Trophoblast cell (in vitro differentiated cells and primary cell): Measurements from ENCODE around the gene ANO2.
A peak's percentile ranks its signal among the peaks of the same experiment; 100 is the strongest.

Source experiments
- DNase-seq, 2 donors: peaks; one replicate each; pipeline ENCODE4 v3.0.0-alpha.2; 2016
- H2AFZ ChIP-seq: 2 replicates; pipeline ENCODE4 v1.6.1; 2013; ENCODE audit warnings: low read length, moderate library complexity, mild to moderate bottlenecking; ENCODE audit not compliant: insufficient read depth, poor library complexity
- H2AK5ac ChIP-seq: 2 replicates; pipeline ENCODE4 v1.6.1; 2013; ENCODE audit warnings: mild to moderate bottlenecking, low read length
- H2BK120ac ChIP-seq: 2 replicates; pipeline ENCODE4 v1.6.1; 2013; ENCODE audit warnings: low read length, mild to moderate bottlenecking, moderate library complexity; ENCODE audit not compliant: insufficient read depth, poor library complexity
- H2BK12ac ChIP-seq: 2 replicates; pipeline ENCODE4 v1.6.1; 2013; ENCODE audit warnings: mild to moderate bottlenecking, low read length, moderate library complexity
- H2BK5ac ChIP-seq: 2 replicates; pipeline ENCODE4 v1.6.1; 2013; ENCODE audit warnings: low read length, low read depth, moderate library complexity, mild to moderate bottlenecking; ENCODE audit not compliant: poor library complexity
- H3K14ac ChIP-seq: 2 replicates; pipeline ENCODE4 v1.6.1; 2013; ENCODE audit warnings: mild to moderate bottlenecking, low read length
- H3K18ac ChIP-seq: 2 replicates; pipeline ENCODE4 v1.6.1; 2013; ENCODE audit warnings: mild to moderate bottlenecking, low read length
- H3K23ac ChIP-seq: 2 replicates; pipeline ENCODE4 v1.6.1; 2013; ENCODE audit warnings: low read length
- H3K27ac ChIP-seq: 2 replicates; pipeline ENCODE4 v1.5.1; 2013; ENCODE audit warnings: low read depth, mild to moderate bottlenecking, inconsistent platforms, low read length, moderate library complexity
- H3K27me3 ChIP-seq: 2 replicates; pipeline ENCODE4 v1.6.1; 2013; ENCODE audit warnings: inconsistent platforms, mild to moderate bottlenecking, low read length, moderate library complexity; ENCODE audit not compliant: insufficient read depth
- H3K36me3 ChIP-seq, 2 experiments: 1 replicate in 1 of 2; 2 replicates in 1 of 2; pipeline ENCODE4 v1.6.1; 2013; ENCODE audit warnings: low read length in 2 of 2, mild to moderate bottlenecking in 2 of 2, moderate library complexity in 1 of 2; ENCODE audit not compliant: insufficient read depth in 2 of 2, control insufficient read depth in 1 of 2
- H3K4ac ChIP-seq: 2 replicates; pipeline ENCODE4 v1.6.1; 2013; ENCODE audit warnings: low read depth, mild to moderate bottlenecking, low read length, moderate library complexity
- H3K4me1 ChIP-seq, 2 experiments: 1 replicate in 1 of 2; 2 replicates in 1 of 2; pipeline ENCODE4 v1.6.1; 2013; ENCODE audit warnings: low read length in 2 of 2, mild to moderate bottlenecking in 2 of 2, moderate library complexity in 1 of 2; ENCODE audit not compliant: insufficient read depth in 2 of 2, control insufficient read depth in 1 of 2
- H3K4me2 ChIP-seq: 2 replicates; pipeline ENCODE4 v1.6.1; 2013; ENCODE audit warnings: inconsistent platforms, mild to moderate bottlenecking, low read length, moderate library complexity
- H3K4me3 ChIP-seq: 2 replicates; pipeline ENCODE4 v1.5.1; 2013; ENCODE audit warnings: mild to moderate bottlenecking, low read depth, low read length, inconsistent platforms
- H3K79me1 ChIP-seq: one replicate; pipeline ENCODE4 v1.6.1; 2013; ENCODE audit warnings: low read length
- H3K79me2 ChIP-seq: 2 replicates; pipeline ENCODE4 v1.6.1; 2013; ENCODE audit warnings: low read length, mild to moderate bottlenecking; ENCODE audit not compliant: control insufficient read depth, insufficient read depth, poor library complexity
- H3K9ac ChIP-seq: 2 replicates; pipeline ENCODE4 v1.6.1; 2013; ENCODE audit warnings: mild to moderate bottlenecking, low read length
- H3K9me3 ChIP-seq: 2 replicates; pipeline ENCODE4 v1.6.1; 2013; ENCODE audit warnings: low read depth, mild to moderate bottlenecking, control low read depth, inconsistent platforms, low read length; ENCODE audit not compliant: insufficient read depth
- H4K12ac ChIP-seq: 2 replicates; pipeline ENCODE4 v1.6.1; 2013; ENCODE audit warnings: low read depth, mild to moderate bottlenecking, low read length, moderate library complexity
- H4K8ac ChIP-seq: 2 replicates; pipeline ENCODE4 v1.6.1; 2013; ENCODE audit warnings: low read depth, mild to moderate bottlenecking, low read length, moderate library complexity
- H4K91ac ChIP-seq: one replicate; pipeline ENCODE4 v1.6.1; 2013; ENCODE audit warnings: low read depth, mild to moderate bottlenecking, low read length, moderate library complexity
- WGBS: extraction: QIAGEN DNeasy Blood & Tissue Kit; methylation state at CpG from one replicate; pipeline ENCODE4 v1.1.7; 2013; ENCODE audit warnings: missing lambda C conversion rate; ENCODE audit not compliant: insufficient read length, insufficient coverage; ENCODE audit errors: extremely low coverage; 5-methylcytosine and 5-hydroxymethylcytosine counted together

Gene ANO2

DNA sequence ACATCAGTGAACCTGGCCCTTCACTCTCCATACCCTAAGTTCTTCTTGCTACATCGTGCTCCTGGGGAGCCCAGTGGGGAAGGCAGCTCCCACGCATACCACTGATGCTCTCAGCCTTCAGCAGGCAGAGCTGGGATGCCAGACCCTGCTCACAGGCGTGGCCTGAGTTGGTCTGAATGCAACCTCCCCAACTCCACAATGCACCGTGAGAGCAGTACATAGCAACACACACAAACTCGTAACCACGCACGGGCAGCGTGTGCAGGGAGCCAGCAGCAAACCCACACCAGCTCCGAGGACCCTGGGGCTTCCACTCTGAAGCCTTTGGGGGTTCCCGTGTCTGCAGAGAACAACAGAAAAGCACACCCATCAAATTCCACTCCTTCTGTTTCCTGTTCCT lies 37.3 kb downstream of the ANO2 start:
- Histone ChIP-seq H3K4me1 (no peaks in the 10 kb centered on the region), H2BK5ac (no peak overlapping the region), H3K36me3 (no peaks in the 10 kb centered on the region), H2AK5ac (no peak overlapping the region), H3K79me2 (no peaks in the 10 kb centered on the region), H3K79me1 (no peaks in the 10 kb centered on the region), H4K91ac (no peak overlapping the region), H2BK12ac (no peak overlapping the region), H3K18ac (no peak overlapping the region), H3K4me3 (no peak overlapping the region), H3K4me2 (no peak overlapping the region), H3K27ac (no peak overlapping the region), H4K12ac (no peak overlapping the region), H3K4ac (no peak overlapping the region), H2BK120ac (no peak overlapping the region), H2AFZ (no peak overlapping the region), H3K9ac (no peak overlapping the region), H3K23ac (no peak overlapping the region), H4K8ac (no peak overlapping the region), H3K27me3 (no peaks in the 10 kb centered on the region), H3K9me3 (no peaks in the 10 kb centered on the region), H3K14ac (no peak overlapping the region)
- no CpG with 5 or more reads among the region's 10 CpGs for WGBS
- DNase-seq = no peak

GRCh38 chr12:5905757-5906156 lies 39.3 kb downstream of the ANO2 start:
- Histone ChIP-seq H3K79me1 (no peaks in the 10 kb centered on the region), H3K14ac (no peak overlapping the region), H2BK120ac (no peak overlapping the region), H3K4me3 (no peak overlapping the region), H3K9ac (no peak overlapping the region), H2AFZ (no peak overlapping the region), H3K79me2 (no peaks in the 10 kb centered on the region), H3K4ac (no peak overlapping the region), H3K23ac (no peak overlapping the region), H3K9me3 (no peaks in the 10 kb centered on the region), H3K4me2 (no peak overlapping the region), H3K27me3 (no peaks in the 10 kb centered on the region), H3K36me3 (no peaks in the 10 kb centered on the region), H3K4me1 (no peaks in the 10 kb centered on the region), H4K12ac (no peak overlapping the region), H2BK5ac (no peak overlapping the region), H3K27ac (no peak overlapping the region), H4K91ac (no peak overlapping the region), H2BK12ac (no peak overlapping the region), H4K8ac (no peak overlapping the region), H2AK5ac (no peak overlapping the region), H3K18ac (no peak overlapping the region)
- DNase-seq = no peak
- no CpG with 5 or more reads among the region's 4 CpGs for WGBS

DNA sequence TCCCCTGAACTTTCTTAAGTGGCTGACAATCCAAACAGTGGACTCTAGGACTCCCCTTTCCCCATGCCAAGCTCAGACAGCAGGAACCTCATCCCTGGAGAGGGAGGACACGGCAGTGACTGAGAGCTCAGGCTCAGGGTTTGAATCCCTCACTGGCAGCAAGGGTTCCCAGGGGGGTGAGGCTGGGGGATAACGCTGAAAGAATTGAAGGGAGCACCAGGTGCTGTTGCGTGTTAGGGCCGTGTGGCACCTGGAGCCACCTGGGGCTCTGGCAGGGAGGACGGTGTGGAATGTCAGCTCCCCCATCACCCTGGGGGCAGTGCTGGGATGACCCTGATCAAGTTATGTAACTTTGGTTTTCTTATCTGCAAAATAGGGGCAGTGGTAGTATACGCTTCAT lies 40.1 kb downstream of the ANO2 start:
- H3K9me3 ChIP-seq = no peaks in the 10 kb centered on the region
- no peak overlapping the region for H2BK5ac ChIP-seq
- H3K18ac ChIP-seq = no peak overlapping the region
- H3K79me2 ChIP-seq = no peaks in the 10 kb centered on the region
- no peaks in the 10 kb centered on the region for H3K27me3 ChIP-seq
- no peak overlapping the region for H3K4me2 ChIP-seq
- H2BK12ac ChIP-seq = no peak overlapping the region
- no peak overlapping the region for H3K27ac ChIP-seq
- H3K9ac ChIP-seq = no peak overlapping the region
- H3K79me1 ChIP-seq = no peaks in the 10 kb centered on the region
- no peak overlapping the region for H4K12ac ChIP-seq
- H2BK120ac ChIP-seq = no peak overlapping the region
- no CpG with 5 or more reads among the region's 6 CpGs for WGBS
- H3K4ac ChIP-seq = no peak overlapping the region
- no peak overlapping the region for H4K8ac ChIP-seq
- H3K14ac ChIP-seq = no peak overlapping the region
- no peak overlapping the region for H2AFZ ChIP-seq
- H2AK5ac ChIP-seq = no peak overlapping the region
- no peak overlapping the region for H3K23ac ChIP-seq
- H3K4me1 ChIP-seq = no peaks in the 10 kb centered on the region
- no peaks in the 10 kb centered on the region for H3K36me3 ChIP-seq
- no peak overlapping the region for H4K91ac ChIP-seq
- DNase-seq = peak; percentile 11 to 30
- no peak overlapping the region for H3K4me3 ChIP-seq

DNA sequence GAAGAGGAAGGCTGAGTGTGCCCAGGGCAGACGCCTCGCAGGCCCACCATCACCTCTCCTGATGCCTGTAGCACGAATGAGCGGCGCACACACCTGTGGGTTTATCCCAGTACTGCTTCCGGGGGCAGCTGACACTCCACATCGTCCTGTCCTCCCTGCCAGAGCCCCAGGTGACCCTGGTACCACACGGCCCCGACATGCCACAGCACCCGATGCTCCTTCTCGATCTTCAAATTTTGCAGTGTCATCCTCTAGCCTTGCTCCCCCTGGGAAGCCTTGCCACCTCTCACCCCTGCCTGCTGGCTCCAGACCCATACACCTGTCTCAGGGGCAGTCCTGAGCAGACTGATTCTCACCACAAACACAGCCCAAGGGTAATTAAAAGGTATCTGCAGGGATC lies 40.6 kb downstream of the ANO2 start:
- Histone ChIP-seq H4K12ac (no peak overlapping the region), H3K79me2 (no peaks in the 10 kb centered on the region), H3K18ac (no peak overlapping the region), H4K8ac (no peak overlapping the region), H3K4me3 (no peak overlapping the region), H3K79me1 (no peaks in the 10 kb centered on the region), H3K4ac (no peak overlapping the region), H2BK120ac (no peak overlapping the region), H3K4me2 (no peak overlapping the region), H3K9me3 (no peaks in the 10 kb centered on the region), H3K4me1 (no peaks in the 10 kb centered on the region), H3K27me3 (no peaks in the 10 kb centered on the region), H2AFZ (no peak overlapping the region), H3K36me3 (no peaks in the 10 kb centered on the region), H3K23ac (no peak overlapping the region), H4K91ac (no peak overlapping the region), H2BK5ac (no peak overlapping the region), H2BK12ac (no peak overlapping the region), H2AK5ac (no peak overlapping the region), H3K9ac (no peak overlapping the region), H3K27ac (no peak overlapping the region), H3K14ac (no peak overlapping the region)
- no peak for DNase-seq
- no CpG with 5 or more reads among the region's 11 CpGs for WGBS
